Adrenal gland (tissue), 5 donors: Measurements from ENCODE around the gene LCE3D.

Experiments used
- POLR2A ChIP-seq, 2 donors: fragments of 450-650 bp; IDR thresholded peaks; one replicate each; pipeline ENCODE4 v1.6.1; 2017; ENCODE audit warnings: antibody characterized with exemption in 2 of 2, mild to moderate bottlenecking in 2 of 2, moderate library complexity in 1 of 2
- TF ChIP-seq, protein P1 (sequence below), 6 experiments: fragments of 450-650 bp in 4 of 6; fragments of 200-600 bp in 2 of 6; sonication (generic) in 1 of 6; IDR thresholded peaks; 1 replicate in 5 of 6; 2 replicates in 1 of 6; pipeline versions ENCODE4 v1.5.1 to v1.8.0; 2016 to 2021; ENCODE audit warnings: antibody characterized with exemption in 6 of 6, mild to moderate bottlenecking in 2 of 6, moderate library complexity in 1 of 6
- donor health status: DM: no; HTN: no; CAD: no.

DNA sequence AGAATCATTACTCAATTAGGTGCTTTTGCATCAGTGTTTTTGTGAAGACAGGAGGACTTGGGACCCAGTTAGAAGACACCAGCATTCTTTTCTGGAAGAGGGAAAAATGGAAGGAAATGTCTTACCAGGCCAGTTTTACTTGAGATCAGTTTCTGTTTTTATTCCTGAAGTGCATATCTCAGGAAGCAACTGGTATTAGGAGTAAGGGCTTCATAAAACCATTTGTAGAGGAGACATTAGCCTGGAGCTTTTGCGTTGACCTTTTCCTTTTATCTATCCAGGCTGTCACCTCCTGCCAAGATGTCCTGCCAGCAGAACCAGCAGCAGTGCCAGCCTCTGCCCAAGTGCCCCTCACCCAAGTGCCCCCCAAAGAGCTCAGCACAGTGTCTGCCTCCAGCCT is 33.2 kb upstream of the LCE3D start, which contains the start of gene LCE3B:
- no peak for TF ChIP-seq POLR2A (IDR thresholded peaks at IDR 0.05)
- TF ChIP-seq, protein P1, sequence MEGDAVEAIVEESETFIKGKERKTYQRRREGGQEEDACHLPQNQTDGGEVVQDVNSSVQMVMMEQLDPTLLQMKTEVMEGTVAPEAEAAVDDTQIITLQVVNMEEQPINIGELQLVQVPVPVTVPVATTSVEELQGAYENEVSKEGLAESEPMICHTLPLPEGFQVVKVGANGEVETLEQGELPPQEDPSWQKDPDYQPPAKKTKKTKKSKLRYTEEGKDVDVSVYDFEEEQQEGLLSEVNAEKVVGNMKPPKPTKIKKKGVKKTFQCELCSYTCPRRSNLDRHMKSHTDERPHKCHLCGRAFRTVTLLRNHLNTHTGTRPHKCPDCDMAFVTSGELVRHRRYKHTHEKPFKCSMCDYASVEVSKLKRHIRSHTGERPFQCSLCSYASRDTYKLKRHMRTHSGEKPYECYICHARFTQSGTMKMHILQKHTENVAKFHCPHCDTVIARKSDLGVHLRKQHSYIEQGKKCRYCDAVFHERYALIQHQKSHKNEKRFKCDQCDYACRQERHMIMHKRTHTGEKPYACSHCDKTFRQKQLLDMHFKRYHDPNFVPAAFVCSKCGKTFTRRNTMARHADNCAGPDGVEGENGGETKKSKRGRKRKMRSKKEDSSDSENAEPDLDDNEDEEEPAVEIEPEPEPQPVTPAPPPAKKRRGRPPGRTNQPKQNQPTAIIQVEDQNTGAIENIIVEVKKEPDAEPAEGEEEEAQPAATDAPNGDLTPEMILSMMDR (IDR thresholded peaks at IDR 0.05), result no peak
